K562 (cell line): ENCODE results near the gene OR10S1. TPM values are rescaled to one million over a fixed set of nuclear protein-coding genes. Genes with fewer than 3 reads are reported as not detected.

Experiments used
- ATAC-seq: fragments of 200-7000 bp; cut with Tn5 transposase; 3 replicates; pipeline ENCODE4 v1.9.1; 2020; ENCODE audit warnings: moderate library complexity
- BruUV-seq: library from RNA; stranded (reverse); fragments of 400-500 nt; replicated peaks from 2 replicates; lab custom pipeline; 2021; lab: Mats Ljungman, UMichigan
- CTCF ChIA-PET: fragments of 300-600 bp; formaldehyde crosslinking; extraction: SDS; loops from one replicate; lab custom pipeline; 2021; ENCODE audit warnings: low intra/inter-chr PET ratio; lab: Yijun Ruan, JAX
- POLR2A ChIA-PET: fragments of 300-600, 350-650 bp; sonication (Branson Sonifier 250); formaldehyde crosslinking; extraction: SDS; loops from one replicate; lab custom pipeline; 2021; ENCODE audit warnings: antibody characterized with exemption, inconsistent platforms; lab: Yijun Ruan, JAX
- DNase-seq, 4 experiments: peaks; one replicate each; pipeline versions ENCODE4 v3.0.0 to v3.0.0-alpha.2; 2011 to 2018; ENCODE audit warnings: low spot score in 3 of 4, mixed read lengths in 3 of 4; ENCODE audit errors: extremely low read depth in 1 of 4
- FAIRE-seq: peaks from 2 replicates; lab custom pipeline; 2011; peaks lifted over from hg19 to GRCh38; lab: Jason Lieb, UNC
- H2AFZ ChIP-seq: 2 replicates; pipeline ENCODE4 v1.6.0; 2011; ENCODE audit warnings: low read depth, low read length, control low read depth, inconsistent platforms
- H3K27ac ChIP-seq: fragments of 200-600 bp; 3 replicates; pipeline ENCODE4 v1.8.0; 2011; ENCODE audit warnings: low read depth, mild to moderate bottlenecking, control low read depth, inconsistent platforms, low read length, moderate library complexity, mixed read lengths; ENCODE audit errors: extremely low read depth
- H3K27me3 ChIP-seq, 2 experiments: fragments of 300-600 bp in 1 of 2; 2 replicates in 1 of 2; 3 replicates in 1 of 2; pipeline versions ENCODE4 v1.6.0 to v1.8.0; 2011; ENCODE audit warnings: inconsistent platforms in 2 of 2, low read length in 2 of 2, mild to moderate bottlenecking in 1 of 2, mixed read lengths in 1 of 2, moderate library complexity in 1 of 2; ENCODE audit not compliant: control insufficient read depth in 2 of 2, insufficient read depth in 2 of 2
- H3K36me3 ChIP-seq: fragments of 300-600 bp; 3 replicates; pipeline ENCODE4 v1.8.0; 2011; ENCODE audit warnings: mild to moderate bottlenecking, low read length, inconsistent platforms; ENCODE audit not compliant: control insufficient read depth, insufficient read depth
- H3K4me1 ChIP-seq, 2 experiments: fragments of 200-600 bp in 1 of 2; replicated peaks in 1 of 2; 2 replicates in 1 of 2; 3 replicates in 1 of 2; pipeline versions ENCODE4 v1.5.1 to v1.8.0; 2011; ENCODE audit warnings: inconsistent platforms in 2 of 2, low read length in 2 of 2, mild to moderate bottlenecking in 1 of 2, mixed read lengths in 1 of 2, moderate library complexity in 1 of 2; ENCODE audit not compliant: control insufficient read depth in 2 of 2, insufficient read depth in 2 of 2
- H3K4me2 ChIP-seq: 2 replicates; pipeline ENCODE4 v1.6.1; 2011; ENCODE audit warnings: low read length, control low read depth, inconsistent platforms, mixed read lengths; ENCODE audit not compliant: insufficient read depth
- H3K4me3 ChIP-seq: fragments of 200-600 bp; sonication (generic), shearing (Covaris generic); 2 replicates; pipeline ENCODE4 v1.5.1; 2016; ENCODE audit warnings: control low read depth, inconsistent platforms
- H3K79me2 ChIP-seq: fragments of 200-600 bp; 3 replicates; pipeline ENCODE4 v1.8.0; 2011; ENCODE audit warnings: low read length, inconsistent platforms; ENCODE audit not compliant: control insufficient read depth, insufficient read depth
- H3K9ac ChIP-seq, 2 experiments: 2 replicates each; pipeline versions ENCODE4 v1.6.0 to v1.6.1; 2011; ENCODE audit warnings: low read depth in 2 of 2, low read length in 2 of 2, control low read depth in 1 of 2, inconsistent platforms in 1 of 2, mild to moderate bottlenecking in 1 of 2, mixed read lengths in 1 of 2; ENCODE audit not compliant: insufficient read depth in 1 of 2
- H3K9me1 ChIP-seq: one replicate; pipeline ENCODE4 v1.6.0; 2011; ENCODE audit warnings: inconsistent platforms, mild to moderate bottlenecking, low read length, moderate library complexity; ENCODE audit not compliant: control insufficient read depth, insufficient read depth
- H3K9me3 ChIP-seq: replicated peaks from 2 replicates; pipeline ENCODE4 v1.5.1; 2011; ENCODE audit warnings: low read depth, low read length, inconsistent platforms; ENCODE audit not compliant: control insufficient read depth, insufficient read depth
- H4K20me1 ChIP-seq: replicated peaks from 2 replicates; pipeline ENCODE4 v1.6.1; 2011; ENCODE audit warnings: low read length, inconsistent platforms, mixed read lengths; ENCODE audit not compliant: control insufficient read depth, insufficient read depth
- E2F8 ChIP-seq: fragments of 450-650 bp; IDR thresholded peaks from 2 replicates; pipeline ENCODE4 v1.7.1; 2018; ENCODE audit warnings: mild to moderate bottlenecking, low read depth; ENCODE audit not compliant: partially characterized antibody
- MYBL2 ChIP-seq, 2 experiments: fragments of 450-650 bp in 1 of 2; sonication (generic) in 1 of 2; formaldehyde crosslinking in 1 of 2; IDR thresholded peaks; 2 replicates each; pipeline versions ENCODE4 v1.6.1 to v1.8.1; 2017 to 2022; ENCODE audit warnings: borderline replicate concordance in 1 of 2, inconsistent platforms in 1 of 2, low read depth in 1 of 2, mild to moderate bottlenecking in 1 of 2, missing genetic modification reagents in 1 of 2, moderate library complexity in 1 of 2
- NR4A1 ChIP-seq, 2 experiments: fragments of 250-450 bp in 1 of 2; fragments of 450-650 bp in 1 of 2; sonication (Bioruptor Pico) in 1 of 2; IDR thresholded peaks; 2 replicates each; pipeline versions ENCODE4 v1.4.0 to v1.6.1; 2016 to 2020; ENCODE audit warnings: mild to moderate bottlenecking in 2 of 2, missing compliant biosample characterization in 1 of 2, missing genetic modification characterization in 1 of 2, moderate library complexity in 1 of 2
- PATZ1 ChIP-seq: fragments of 250-450 bp; sonication (Bioruptor Pico); IDR thresholded peaks from 2 replicates; pipeline ENCODE4 v1.5.0; 2020; ENCODE audit warnings: mild to moderate bottlenecking, borderline replicate concordance
- TAF9B ChIP-seq: fragments of 450-650 bp; IDR thresholded peaks from 2 replicates; pipeline ENCODE4 v1.6.1; 2018; ENCODE audit warnings: mild to moderate bottlenecking; ENCODE audit not compliant: partially characterized antibody
- WGBS: fragments of 100-300 bp; shearing (Covaris generic); methylation state at CpG from one replicate; pipeline ENCODE4 v1.1.6; 2016; ENCODE audit warnings: low coverage, mixed read lengths; ENCODE audit not compliant: insufficient coverage; ENCODE audit errors: missing lambda C conversion rate; 5-methylcytosine and 5-hydroxymethylcytosine counted together
- in situ Hi-C: fragments of 300-500 bp; cut with MboI; formaldehyde crosslinking; loops from 4 replicates; pipeline ENCODE4 v1.15.0; 2018; ENCODE audit warnings: inconsistent platforms, mixed read lengths
- intact Hi-C: fragments of 100-400 bp; cut with micrococcal nuclease; formaldehyde crosslinking; loops from 2 replicates; pipeline ENCODE4 v1.14.2; 2022
- polyA plus RNA-seq, 8 experiments: library from polyadenylated mRNA; depleted of rRNA in 4 of 8; stranded (reverse) in 5 of 8; unstranded in 3 of 8; fragments of >200 nt; fragmentation: Nextera tagmentation in 2 of 8; fragmentation: Illumina TruSeq in 1 of 8; extraction: Ambion mirVana in 2 of 8; extraction: Trizol in 1 of 8; gene quantifications; 2 replicates each; pipeline versions ENCODE4 v1.2.1 to v1.2.3, GENCODE V29; 2011 to 2014; ENCODE audit warnings: inconsistent platforms in 1 of 8, missing spikeins in 1 of 8
- total RNA-seq, 7 experiments: library from RNA; depleted of rRNA in 6 of 7; stranded (reverse); fragments of >200 nt in 6 of 7; fragmentation: Illumina TruSeq in 2 of 7; extraction: Trizol in 2 of 7; gene quantifications; 2 replicates each; pipeline versions ENCODE4 v1.2.1 to v1.2.3, GENCODE V29; 2011 to 2021; ENCODE audit warnings: low replicate concordance in 1 of 7

The OR10S1 gene
- total and polyA plus RNA-seq, 9 of the 15 experiments (the other 6 are each of a cell fraction or from before 2014, with no cell fraction given): not detected

- CTCF ChIA-PET: no interaction called here
- Histone ChIP-seq H3K9me3 (no peaks in the 10 kb centered on the region), H3K4me3 (no peak overlapping the region), H4K20me1 (no peaks in the 10 kb centered on the region), H3K27me3 (no peaks in the 10 kb centered on the region; a peak in 1 of 5 replicates), H3K4me2 (no peak overlapping the region), H2AFZ (no peak overlapping the region), H3K9me1 (no peaks in the 10 kb centered on the region), H3K79me2 (no peaks in the 10 kb centered on the region), H3K4me1 (no peaks in the 10 kb centered on the region), H3K27ac (no peak overlapping the region), H3K9ac (no peak overlapping the region), H3K36me3 (no peaks in the 10 kb centered on the region)
- in situ Hi-C loops: no loop called here
- no peak for FAIRE-seq
- no TSS peak for BruUV-seq
- TF ChIP-seq MYBL2 (IDR thresholded peaks at IDR 0.05; ENCODE audit: low read depth) (no peak), MYBL2 (CRISPR knock-in tag; IDR thresholded peaks at IDR 0.05; ENCODE audit: borderline replicate concordance) (no peak), NR4A1 (CRISPR knock-in tag; IDR thresholded peaks at IDR 0.05) (no peak), NR4A1 (tag; IDR thresholded peaks at IDR 0.05) (no peak), E2F8 (no peak), PATZ1 (no peak), TAF9B (no peak)
- no peak for DNase-seq
- ATAC-seq: no peak
- intact Hi-C loops: no loop called here
- POLR2A ChIA-PET: interaction anchor here (1.5 kb wide), 1 partner anchor 20 kb away, joined by 4 read pairs; no protein-coding TSS in a partner anchor
- WGBS: 0% methylated on average over 1 of the region's 1 CpG
Measured at GRCh38 chr11:123945132-123945531, 32.4 kb downstream of the OR10S1 start.
